Keratinocyte (primary cell): ENCODE measurements around the gene CORO7. TPM values are rescaled to one million over a fixed set of nuclear protein-coding genes. Genes with fewer than 3 reads are reported as not detected.

Experiments used
- DNase-seq: peaks from one replicate; pipeline ENCODE4 v3.0.0-alpha.2; 2011; ENCODE audit warnings: low read depth, missing footprints, low spot score
- FAIRE-seq: peaks from 2 replicates; lab custom pipeline; 2011; peaks lifted over from hg19 to GRCh38; lab: Jason Lieb, UNC
- H2AFZ ChIP-seq: 2 replicates; pipeline ENCODE4 v1.6.0; 2012; ENCODE audit warnings: low read length, control low read depth, inconsistent platforms; ENCODE audit not compliant: control insufficient read depth
- H3K27ac ChIP-seq: 2 replicates; pipeline ENCODE4 v1.5.1; 2011; ENCODE audit warnings: low read length; ENCODE audit not compliant: control insufficient read depth, insufficient read depth
- H3K27me3 ChIP-seq: 3 replicates; pipeline ENCODE4 v1.6.0; 2011; ENCODE audit warnings: low read length; ENCODE audit not compliant: control insufficient read depth, insufficient read depth; ENCODE audit errors: extremely low read depth
- H3K36me3 ChIP-seq, 2 experiments: 2 replicates in 1 of 2; 3 replicates in 1 of 2; pipeline ENCODE4 v1.5.1; 2011; ENCODE audit warnings: low read length in 2 of 2, mild to moderate bottlenecking in 1 of 2; ENCODE audit not compliant: control insufficient read depth in 2 of 2, insufficient read depth in 2 of 2; ENCODE audit errors: extremely low read depth in 1 of 2
- H3K4me1 ChIP-seq: 3 replicates; pipeline ENCODE4 v1.5.1; 2011; ENCODE audit warnings: low read length; ENCODE audit not compliant: control insufficient read depth, insufficient read depth; ENCODE audit errors: extremely low read depth
- H3K4me2 ChIP-seq: 3 replicates; pipeline ENCODE4 v1.6.0; 2011; ENCODE audit warnings: low read depth, low read length; ENCODE audit not compliant: control insufficient read depth, insufficient read depth; ENCODE audit errors: extremely low read depth
- H3K4me3 ChIP-seq, 3 experiments: fragments of 200-600 bp in 1 of 3; sonication (generic) in 1 of 3; 2 replicates in 2 of 3; 3 replicates in 1 of 3; pipeline ENCODE4 v1.5.1; 2011 to 2016; ENCODE audit warnings: low read length in 3 of 3, mild to moderate bottlenecking in 3 of 3, control low read depth in 2 of 3, inconsistent platforms in 1 of 3, low read depth in 1 of 3, mixed read lengths in 1 of 3, mixed run types in 1 of 3, moderate library complexity in 1 of 3; ENCODE audit not compliant: control insufficient read depth in 2 of 3, insufficient read depth in 2 of 3; ENCODE audit errors: extremely low read depth in 1 of 3
- H3K79me2 ChIP-seq: 2 replicates; pipeline ENCODE4 v1.6.0; 2012; ENCODE audit warnings: low read length; ENCODE audit not compliant: control insufficient read depth, insufficient read depth
- H3K9ac ChIP-seq: 3 replicates; pipeline ENCODE4 v1.6.0; 2011; ENCODE audit warnings: low read length; ENCODE audit not compliant: control insufficient read depth, insufficient read depth; ENCODE audit errors: extremely low read depth
- H3K9me1 ChIP-seq: 3 replicates; pipeline ENCODE4 v1.6.0; 2011; ENCODE audit warnings: low read length; ENCODE audit not compliant: control insufficient read depth, insufficient read depth; ENCODE audit errors: extremely low read depth
- H3K9me3 ChIP-seq: 2 replicates; pipeline ENCODE4 v1.5.1; 2012; ENCODE audit warnings: low read depth, low read length; ENCODE audit not compliant: control insufficient read depth
- H4K20me1 ChIP-seq: 3 replicates; pipeline ENCODE4 v1.6.0; 2011; ENCODE audit warnings: low read length; ENCODE audit not compliant: control insufficient read depth, insufficient read depth; ENCODE audit errors: extremely low read depth
- CTCF ChIP-seq, 3 experiments: IDR thresholded peaks in 1 of 3; conservative IDR thresholded peaks in 1 of 3; optimal IDR thresholded peaks in 1 of 3; 2 replicates in 2 of 3; 3 replicates in 1 of 3; pipeline versions ENCODE3 to v1.5.1; 2011; ENCODE audit warnings: low read length in 3 of 3, mild to moderate bottlenecking in 3 of 3, moderate library complexity in 2 of 3, control low read depth in 1 of 3, inconsistent platforms in 1 of 3; ENCODE audit not compliant: insufficient read depth in 2 of 3; ENCODE audit errors: extremely low read depth in 1 of 3
- EZH2 ChIP-seq: IDR thresholded peaks from one replicate; pipeline ENCODE4 v1.6.1; 2012; ENCODE audit warnings: inconsistent platforms, mild to moderate bottlenecking, low read length, moderate library complexity
- dilution Hi-C: fragments of 300-500 bp; cut with MboI; formaldehyde crosslinking; loops from one replicate; pipeline ENCODE4 v1.7.0; 2020; ENCODE audit warnings: low sequenced_read_pairs; ENCODE audit not compliant: extremely low pct_ligation_motif_present
- polyA plus RNA-seq, 5 experiments: library from polyadenylated mRNA; depleted of rRNA in 3 of 5; stranded (reverse) in 3 of 5; stranded (forward) in 1 of 5; unstranded in 1 of 5; fragments of >200 nt; gene quantifications; 1 replicate in 1 of 5; 2 replicates in 3 of 5; 3 replicates in 1 of 5; pipeline versions ENCODE4 v1.2.1 to v1.2.3, GENCODE V29; 2011 to 2012; ENCODE audit warnings: missing spikeins in 2 of 5, low read depth in 1 of 5, low replicate concordance in 1 of 5

Gene CORO7
- polyA plus RNA-seq, 1 donor (not counting 4 experiments of a cell fraction or from before 2014, with no cell fraction given) = 8.4 TPM

GRCh38 chr16:4333308-4333638, 83.1 kb downstream of the CORO7 start:
- H3K27ac ChIP-seq = no peak overlapping the region
- H3K79me2 ChIP-seq = peaks cover 17% of the 10 kb centered on the region
- no peaks in the 10 kb centered on the region for H3K27me3 ChIP-seq
- no peak for DNase-seq
- peaks cover 3% of the 10 kb centered on the region for H4K20me1 ChIP-seq
- H3K9ac ChIP-seq = no peak overlapping the region
- TF ChIP-seq EZH2 (no peak), CTCF (optimal IDR thresholded peaks at IDR 0.05 in 1 of 3, IDR thresholded peaks at IDR 0.05 in 1 of 3, conservative IDR thresholded peaks at IDR 0.05 in 1 of 3; ENCODE audit: extremely low read depth in 1 of 3, insufficient read depth in 2 of 3, low read length in 3 of 3) (no peak)
- H2AFZ ChIP-seq = no peak overlapping the region
- no peaks in the 10 kb centered on the region for H3K9me1 ChIP-seq
- no peak overlapping the region for H3K4me3 ChIP-seq
- peaks cover 4 to 7% of the 10 kb centered on the region in 2 experiments for H3K36me3 ChIP-seq
- H3K4me2 ChIP-seq = no peak overlapping the region
- H3K9me3 ChIP-seq = no peaks in the 10 kb centered on the region
- peaks cover 2% of the 10 kb centered on the region for H3K4me1 ChIP-seq
- dilution Hi-C loops = no loop called here
- no peak for FAIRE-seq

DNA sequence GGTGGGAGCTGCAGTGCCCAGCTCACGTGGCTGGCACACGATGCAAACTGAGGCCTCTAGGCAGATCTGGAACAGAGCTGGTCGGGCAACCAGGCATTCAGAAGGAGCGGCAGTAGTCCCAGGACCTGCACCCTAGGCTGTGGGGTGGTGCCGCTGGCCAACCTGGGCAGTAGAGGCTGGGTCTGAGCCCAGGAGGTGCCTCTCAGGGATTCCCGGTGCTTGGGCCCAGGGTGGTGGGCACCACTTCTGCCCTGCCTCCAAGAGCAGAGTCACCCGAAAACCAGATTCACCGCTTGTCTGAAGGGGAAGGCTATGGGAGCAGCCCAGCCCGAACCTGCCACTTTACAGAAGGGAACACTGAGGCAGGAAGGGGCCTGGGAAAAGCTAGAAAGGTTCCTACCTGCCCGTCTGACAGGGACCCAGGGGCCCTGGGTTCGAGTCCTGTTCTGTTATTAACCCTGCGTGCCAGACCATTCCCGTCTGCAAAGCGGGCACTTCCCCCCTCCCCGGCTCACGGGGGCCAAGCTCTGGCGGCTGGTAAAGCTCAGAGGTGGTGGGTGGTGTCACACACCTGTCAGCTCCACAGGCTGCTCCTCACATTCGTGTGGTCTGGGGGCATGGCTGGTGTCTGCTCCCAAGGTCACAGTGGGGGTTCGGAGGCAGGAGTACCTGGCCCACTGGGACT, 83.6 kb downstream of the CORO7 start:
- no peak for FAIRE-seq
- H3K9ac ChIP-seq = no peak overlapping the region
- no peak overlapping the region for H2AFZ ChIP-seq
- peaks cover 3% of the 10 kb centered on the region for H4K20me1 ChIP-seq
- no peak overlapping the region for H3K4me2 ChIP-seq
- no peak overlapping the region for H3K27ac ChIP-seq
- H3K9me1 ChIP-seq = no peaks in the 10 kb centered on the region
- H3K4me3 ChIP-seq = no peak overlapping the region
- dilution Hi-C loops = no loop called here
- DNase-seq = no peak
- peaks cover 17% of the 10 kb centered on the region for H3K79me2 ChIP-seq
- no peaks in the 10 kb centered on the region for H3K9me3 ChIP-seq
- H3K4me1 ChIP-seq = peaks cover 5% of the 10 kb centered on the region
- TF ChIP-seq EZH2 = no peak
- no peak for TF ChIP-seq CTCF (optimal IDR thresholded peaks at IDR 0.05 in 1 of 3, IDR thresholded peaks at IDR 0.05 in 1 of 3, conservative IDR thresholded peaks at IDR 0.05 in 1 of 3; ENCODE audit: extremely low read depth in 1 of 3, insufficient read depth in 2 of 3, low read length in 3 of 3)
- H3K27me3 ChIP-seq = no peaks in the 10 kb centered on the region
- H3K36me3 ChIP-seq = peaks cover 4 to 7% of the 10 kb centered on the region in 2 experiments
